Activated naive CD4-positive, alpha-beta T cell treated with Interleukin-2 at 50 U/mL for 16 hours (primary cell): Measurements from ENCODE around the gene TSPAN8.
"Not testable (repeated sequence)": the region's sequence is repeated elsewhere in the genome, so short reads cannot be mapped to it uniquely, and the experiment has no call there.

Source experiments
- DNase-seq: peaks from one replicate; pipeline ENCODE4 v3.0.0-alpha.2; 2020

The TSPAN8 gene

GRCh38 chr12:71164166-71164565 lies 6.4 kb upstream of the TSPAN8 start:
- no peak for DNase-seq

GRCh38 chr12:71162832-71163763 lies 5.3 kb upstream of the TSPAN8 start:
- DNase-seq, result no peak

- no peak for DNase-seq
Observed at GRCh38 chr12:71161591-71161990, 3.8 kb upstream of the TSPAN8 start.

GRCh38 chr12:71160585-71160984 lies 2.8 kb upstream of the TSPAN8 start:
- no peak for DNase-seq

GRCh38 chr12:71159878-71160277 lies 2.1 kb upstream of the TSPAN8 start:
- no peak for DNase-seq

GRCh38 chr12:71159264-71159663 lies 1.5 kb upstream of the TSPAN8 start:
- no peak for DNase-seq

- no peak for DNase-seq
Observed at GRCh38 chr12:71158361-71158882, 623 bp upstream of the TSPAN8 start.

- DNase-seq, result no peak
Observed at GRCh38 chr12:71155225-71155624, 2.6 kb downstream of the TSPAN8 start.

- no peak for DNase-seq
Observed at GRCh38 chr12:71152851-71153250, 4.9 kb downstream of the TSPAN8 start.

GRCh38 chr12:71150041-71150440 lies 7.8 kb downstream of the TSPAN8 start:
- not testable (repeated sequence) for DNase-seq

GRCh38 chr12:71144682-71145081 lies 13.1 kb downstream of the TSPAN8 start:
- DNase-seq, result no peak

GRCh38 chr12:71142956-71143355 lies 14.8 kb downstream of the TSPAN8 start:
- no peak for DNase-seq

GRCh38 chr12:71142016-71142415 lies 15.8 kb downstream of the TSPAN8 start:
- no peak for DNase-seq

GRCh38 chr12:71141378-71141926 lies 16.3 kb downstream of the TSPAN8 start:
- DNase-seq, result no peak

- no peak for DNase-seq
Observed at GRCh38 chr12:71139153-71139735, 18.6 kb downstream of the TSPAN8 start.

- no peak for DNase-seq
Observed at GRCh38 chr12:71138011-71138410, 19.8 kb downstream of the TSPAN8 start.

GRCh38 chr12:71135812-71136176 lies 22.0 kb downstream of the TSPAN8 start:
- no peak for DNase-seq

- DNase-seq, result no peak
Observed at GRCh38 chr12:71135077-71135811, 22.6 kb downstream of the TSPAN8 start.

- no peak for DNase-seq
Observed at GRCh38 chr12:71134405-71134804, 23.4 kb downstream of the TSPAN8 start.

- no peak for DNase-seq
Observed at GRCh38 chr12:71130521-71131069, 27.2 kb downstream of the TSPAN8 start.

GRCh38 chr12:71129364-71129763 lies 28.4 kb downstream of the TSPAN8 start:
- DNase-seq, result no peak

- no peak for DNase-seq
Observed at GRCh38 chr12:71128191-71128788, 29.5 kb downstream of the TSPAN8 start.
